ENCODE data around the gene BAZ2A.

DNA sequence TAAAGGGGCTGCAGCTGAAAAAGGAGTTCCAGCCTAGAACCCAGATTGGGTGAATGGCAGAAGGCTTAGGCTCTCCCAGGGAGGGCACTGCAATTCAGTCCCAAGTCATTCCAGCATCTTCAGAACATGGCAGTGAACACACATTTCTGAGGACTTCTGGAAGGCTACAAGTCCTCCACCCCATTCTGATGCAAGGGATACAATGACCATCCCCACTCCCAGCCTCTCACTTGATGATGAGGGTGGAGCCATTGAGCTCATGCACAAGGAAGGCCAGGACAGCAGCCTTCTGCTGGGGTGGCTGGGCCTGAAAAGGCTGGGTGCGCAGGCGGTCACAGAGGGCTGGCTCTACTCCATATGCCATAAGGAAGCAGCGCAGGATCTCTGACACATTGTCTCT lies 25.8 kb downstream of the BAZ2A start:
- TF ChIP-seq EZH2phosphoT487 (IDR thresholded peaks at IDR 0.05; ENCODE audit: borderline replicate concordance, low read length) = no peak
- TF ChIP-seq, protein P1, sequence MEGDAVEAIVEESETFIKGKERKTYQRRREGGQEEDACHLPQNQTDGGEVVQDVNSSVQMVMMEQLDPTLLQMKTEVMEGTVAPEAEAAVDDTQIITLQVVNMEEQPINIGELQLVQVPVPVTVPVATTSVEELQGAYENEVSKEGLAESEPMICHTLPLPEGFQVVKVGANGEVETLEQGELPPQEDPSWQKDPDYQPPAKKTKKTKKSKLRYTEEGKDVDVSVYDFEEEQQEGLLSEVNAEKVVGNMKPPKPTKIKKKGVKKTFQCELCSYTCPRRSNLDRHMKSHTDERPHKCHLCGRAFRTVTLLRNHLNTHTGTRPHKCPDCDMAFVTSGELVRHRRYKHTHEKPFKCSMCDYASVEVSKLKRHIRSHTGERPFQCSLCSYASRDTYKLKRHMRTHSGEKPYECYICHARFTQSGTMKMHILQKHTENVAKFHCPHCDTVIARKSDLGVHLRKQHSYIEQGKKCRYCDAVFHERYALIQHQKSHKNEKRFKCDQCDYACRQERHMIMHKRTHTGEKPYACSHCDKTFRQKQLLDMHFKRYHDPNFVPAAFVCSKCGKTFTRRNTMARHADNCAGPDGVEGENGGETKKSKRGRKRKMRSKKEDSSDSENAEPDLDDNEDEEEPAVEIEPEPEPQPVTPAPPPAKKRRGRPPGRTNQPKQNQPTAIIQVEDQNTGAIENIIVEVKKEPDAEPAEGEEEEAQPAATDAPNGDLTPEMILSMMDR (IDR thresholded peaks at IDR 0.05; ENCODE audit: low read depth, low read length, poor library complexity, severe bottlenecking) = no peak
